ENCODE results near the gene MIA. TPM values are rescaled to one million over a fixed set of nuclear protein-coding genes. Genes with fewer than 3 reads are reported as not detected.

Gene MIA
- total and polyA plus RNA-seq, 2 of the 8 experiments (the other 6 are each of a cell fraction or from before 2014, with no cell fraction given): not detected

GRCh38 chr19:40750058-40750873, 25.1 kb upstream of the MIA start, which contains the start of gene ACTMAP (continued):
- no peak for TF ChIP-seq GABPA (IDR thresholded peaks at IDR 0.05; ENCODE audit: borderline replicate concordance, insufficient read depth, low read length)
- peak; percentile 80; the same call in 1 of the 2 replicates for TF ChIP-seq RXRA (IDR thresholded peaks at IDR 0.05; ENCODE audit: insufficient read depth, low read depth, low read length)
- peak; percentile 69 for TF ChIP-seq TAF1 (IDR thresholded peaks at IDR 0.05; ENCODE audit: low read depth, low read length)
- TF ChIP-seq KDM1A (IDR thresholded peaks at IDR 0.05; ENCODE audit: borderline replicate concordance, low read length): no peak
- TF ChIP-seq SP4 (IDR thresholded peaks at IDR 0.05; ENCODE audit: low read length): peak; percentile 93; the same call in 1 of the 2 replicates
- no peak for TF ChIP-seq CTBP2 (IDR thresholded peaks at IDR 0.05; ENCODE audit: borderline replicate concordance, insufficient read depth, insufficient read length, low read length)
- no peak for TF ChIP-seq SRF (IDR thresholded peaks at IDR 0.05; ENCODE audit: low read depth, low read length)
- peak; percentile 88 for TF ChIP-seq ATF3 (IDR thresholded peaks at IDR 0.05; ENCODE audit: insufficient read depth, low read depth, low read length)
- TF ChIP-seq CREB1 (IDR thresholded peaks at IDR 0.05): peak; percentile 79
- peak; percentile 98 for TF ChIP-seq USF2 (IDR thresholded peaks at IDR 0.05; ENCODE audit: low read length)
- peak; percentile 15; the same call in 1 of the 2 replicates for TF ChIP-seq JUND (IDR thresholded peaks at IDR 0.05; ENCODE audit: low read length)
- TF ChIP-seq POLR2AphosphoS5 (IDR thresholded peaks at IDR 0.05; ENCODE audit: low read depth, low read length): peak; percentile 55
- TF ChIP-seq SUZ12 (IDR thresholded peaks at IDR 0.05; ENCODE audit: low read length): no peak
- no peak for TF ChIP-seq HDAC6 (IDR thresholded peaks at IDR 0.05; ENCODE audit: low read depth, low read length)
- no peak for TF ChIP-seq KDM4A (IDR thresholded peaks at IDR 0.05; ENCODE audit: low read depth, low read length, severe bottlenecking)

Measured in H1 (cell line).